GM23248 (cell line): ENCODE results near the gene DDAH1.

Experiments
- EZH2 ChIP-seq: fragments of 200-600 bp; sonication (generic); IDR thresholded peaks from 2 replicates; pipeline ENCODE4 v1.6.1; 2018; ENCODE audit warnings: antibody characterized with exemption, mild to moderate bottlenecking; ENCODE audit not compliant: insufficient read depth, poor library complexity, severe bottlenecking
- EZH2phosphoT487 ChIP-seq: fragments of 200-600 bp; sonication (generic); IDR thresholded peaks from 2 replicates; pipeline ENCODE4 v1.6.1; 2018; ENCODE audit warnings: antibody characterized with exemption, moderate library complexity, mild to moderate bottlenecking, low read depth; ENCODE audit not compliant: insufficient read depth

GRCh38 chr1:85289207-85289847 lies 175.6 kb downstream of the DDAH1 start:
- TF ChIP-seq EZH2 (no peak), EZH2phosphoT487 (no peak)
